Right lobe of liver (tissue), 6 donors: Measurements from ENCODE around the gene GRK4. TPM values are rescaled to one million over a fixed set of nuclear protein-coding genes. Genes with fewer than 3 reads are reported as not detected.
A peak's percentile ranks its signal among the peaks of the same experiment; 100 is the strongest.

Experiments
- ATAC-seq, 4 donors: fragments of 200-7000 bp; cut with Tn5 transposase; one replicate each; pipeline ENCODE4 v1.9.1; 2020; ENCODE audit warnings: mild to moderate bottlenecking in 4 of 4, moderate library complexity in 4 of 4
- DNase-seq, 3 donors: peaks; one replicate each; pipeline ENCODE4 v3.0.0-alpha.2; 2020
- H3K27ac ChIP-seq, 3 donors: fragments of 200-600 bp; one replicate each; pipeline ENCODE4 v1.8.0; 2022
- H3K27me3 ChIP-seq, 2 donors: fragments of 200-600 bp; one replicate each; pipeline ENCODE4 v1.8.0; 2022
- H3K36me3 ChIP-seq, 4 donors: fragments of 200-600 bp; sonication (generic) in 1 of 4; one replicate each; pipeline versions ENCODE4 v1.5.1 to v1.8.0; 2017 to 2022; ENCODE audit warnings: control low read depth in 1 of 4
- H3K4me1 ChIP-seq, 4 donors: fragments of 200-600 bp; sonication (generic) in 1 of 4; one replicate each; pipeline versions ENCODE4 v1.5.1 to v1.8.0; 2017 to 2022; ENCODE audit warnings: control low read depth in 1 of 4
- H3K4me3 ChIP-seq, 3 donors: fragments of 200-600 bp; one replicate each; pipeline ENCODE4 v1.8.0; 2022
- H3K9me3 ChIP-seq, 4 donors: fragments of 200-600 bp; sonication (generic) in 1 of 4; one replicate each; pipeline versions ENCODE4 v1.5.1 to v1.8.0; 2017 to 2022; ENCODE audit warnings: control low read depth in 1 of 4
- CTCF ChIP-seq, 4 donors: fragments of 200-600 bp in 3 of 4; fragments of 450-650 bp in 1 of 4; IDR thresholded peaks; one replicate each; pipeline versions ENCODE4 v1.5.1 to v1.8.0; 2016 to 2022; ENCODE audit warnings: antibody characterized with exemption in 4 of 4, mild to moderate bottlenecking in 2 of 4
- POLR2A ChIP-seq: fragments of 450-650 bp; IDR thresholded peaks from one replicate; pipeline ENCODE4 v1.6.1; 2017; ENCODE audit warnings: antibody characterized with exemption, mild to moderate bottlenecking
- WGBS: methylation state at CpG from one replicate; pipeline ENCODE4 v1.1.6; 2018; ENCODE audit warnings: low coverage, low lambda C conversion rate; ENCODE audit not compliant: insufficient coverage; ENCODE audit errors: missing lambda C conversion rate; 5-methylcytosine and 5-hydroxymethylcytosine counted together
- intact Hi-C, 2 donors: fragments of 100-400 bp; cut with DNase I; formaldehyde crosslinking; loops; one replicate each; pipeline versions ENCODE4 v1.11.2 to v1.14.1; 2022
- total RNA-seq, 6 experiments: library from RNA; depleted of rRNA in 2 of 6; stranded (reverse); fragments of >200 nt in 2 of 6; fragmentation: NEBNext Ultra II Directional in 3 of 6; extraction: Animal tissue kit (Norgen Biotek cat#: 25700) in 3 of 6; gene quantifications; one replicate each; pipeline versions ENCODE4 v1.1.0 to v1.2.4, GENCODE V29; 2016 to 2023
- donor health status: DM: no; HTN: yes; CAD: no.
- donor health status: DM: no; HTN: no; CAD: no.
- donor health status: DM: no; HTN: no; CAD: no.
- donor health status: DM: no; HTN: yes; CAD: no.
- donor health status: DM: no; HTN: yes; CAD: no.

GRK4 gene
- total RNA-seq, 6 experiments from 2014 or later, result 1.0 to 4.3 (median 2.8) TPM

- H3K4me3 ChIP-seq, result no peak overlapping the region
- H3K4me1 ChIP-seq, result peaks cover 0 to 25% (median 0%) of the 10 kb centered on the region in 4 donors
- WGBS, result 81% methylated on average over 11 of the region's 32 CpGs
- DNase-seq (peak; percentile 17 to 40 (median 39)), ATAC-seq (no peak)
- H3K9me3 ChIP-seq, result no peaks in the 10 kb centered on the region
- no peaks in the 10 kb centered on the region for H3K27me3 ChIP-seq
- H3K27ac ChIP-seq, result no peak overlapping the region
- peaks cover 0 to 46% (median 10%) of the 10 kb centered on the region in 4 donors for H3K36me3 ChIP-seq
- intact Hi-C loops, result no loop called here
- TF ChIP-seq POLR2A (no peak), CTCF (IDR thresholded peaks at IDR 0.05) (no peak)
Observed at GRCh38 chr4:2928242-2929176, 34.9 kb upstream of the GRK4 start.

DNA sequence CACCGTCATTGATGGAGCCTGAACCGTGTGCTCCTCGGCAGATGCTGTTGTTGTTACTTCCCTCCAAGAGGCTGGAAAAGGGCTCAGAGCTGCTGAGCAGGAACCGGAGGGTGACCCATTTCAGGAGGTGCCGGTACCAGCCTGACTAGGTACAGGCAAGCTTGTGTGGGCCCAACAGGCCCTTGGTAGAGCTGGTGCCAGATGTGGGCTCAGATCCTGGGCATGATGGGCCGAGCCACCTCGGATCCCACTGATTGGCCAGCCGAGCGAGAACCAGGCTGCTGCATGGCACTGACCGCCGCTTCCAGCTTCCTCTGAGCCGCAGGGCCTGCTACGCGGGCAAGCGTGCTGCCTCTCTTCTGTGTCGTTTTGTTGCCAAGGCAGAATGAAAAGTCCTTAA is 33.9 kb upstream of the GRK4 start:
- 88% methylated on average over 4 of the region's 16 CpGs for WGBS
- peaks cover 0 to 20% (median 0%) of the 10 kb centered on the region in 4 donors for H3K4me1 ChIP-seq
- DNase-seq, result peak; percentile 16 to 44 (median 31)
- H3K9me3 ChIP-seq, result no peaks in the 10 kb centered on the region
- no peaks in the 10 kb centered on the region for H3K27me3 ChIP-seq
- intact Hi-C loops, result no loop called here
- no peak for ATAC-seq
- H3K27ac ChIP-seq, result peak overlapping the region in 1 of 3 donors; percentile 54
- H3K36me3 ChIP-seq, result peaks cover 0 to 46% (median 10%) of the 10 kb centered on the region in 4 donors
- TF ChIP-seq POLR2A, result no peak
- TF ChIP-seq CTCF (IDR thresholded peaks at IDR 0.05), result no peak
- H3K4me3 ChIP-seq, result no peak overlapping the region

GRCh38 chr4:2930135-2930757 is 33.1 kb upstream of the GRK4 start:
- H3K36me3 ChIP-seq, result peaks cover 0 to 38% (median 9%) of the 10 kb centered on the region in 4 donors
- intact Hi-C loops, result loop anchor here in 1 of 2 donors (10.0 kb wide), 1 partner anchor 165 kb away; no protein-coding TSS in a partner anchor
- ATAC-seq (peak in 3 of 4 donors; percentile 1 to 28 (median 20)), DNase-seq (peak in 2 of 3 donors; percentile 15 to 59)
- peak overlapping the region in 2 of 3 donors; percentile 16 to 54 for H3K27ac ChIP-seq
- no peak overlapping the region for H3K4me3 ChIP-seq
- H3K4me1 ChIP-seq, result peaks cover 0 to 15% (median 0%) of the 10 kb centered on the region in 4 donors
- TF ChIP-seq CTCF (IDR thresholded peaks at IDR 0.05) (no peak), POLR2A (no peak)
- no peaks in the 10 kb centered on the region for H3K9me3 ChIP-seq
- no peaks in the 10 kb centered on the region for H3K27me3 ChIP-seq
- 69% methylated on average over 11 of the region's 12 CpGs for WGBS

DNA sequence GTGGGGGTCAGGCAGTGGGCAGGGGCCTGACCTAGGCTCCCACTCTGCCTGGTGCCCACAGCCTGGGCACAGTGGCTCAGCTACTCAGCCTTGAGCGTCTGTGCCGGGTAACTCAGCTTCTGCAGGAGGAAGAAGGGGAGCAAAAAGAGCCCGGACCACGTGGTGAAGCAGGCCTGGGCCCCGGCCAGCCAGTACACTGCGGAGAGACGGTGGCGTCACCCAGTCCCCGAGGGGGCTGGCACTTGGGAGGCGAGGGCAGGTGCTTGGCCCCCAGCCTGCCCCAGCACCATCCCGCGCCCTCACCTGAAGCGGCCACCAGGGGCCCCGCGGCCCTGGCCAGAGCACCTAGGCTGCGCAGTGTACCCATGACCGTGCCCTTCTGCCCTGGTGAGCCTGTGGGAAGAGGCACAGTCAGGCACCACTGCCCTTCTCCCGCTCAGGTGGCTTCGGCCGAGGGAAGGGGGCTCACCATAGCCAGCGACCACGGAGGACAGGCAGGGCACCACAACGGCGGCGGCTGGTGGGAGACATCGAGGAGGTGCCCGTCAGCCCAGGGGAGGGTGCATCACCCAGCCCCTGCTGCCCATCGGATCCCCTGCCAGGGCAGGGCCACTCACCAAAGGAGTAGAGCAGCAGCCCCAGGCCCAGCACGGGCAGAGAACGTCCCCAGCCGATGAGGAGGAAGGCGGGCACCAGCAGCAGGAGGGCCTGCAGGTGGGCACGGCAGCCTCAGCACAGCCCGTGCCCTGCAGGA is 32.4 kb upstream of the GRK4 start:
- intact Hi-C loops, result loop anchor here in 1 of 2 donors (10.0 kb wide), 1 partner anchor 166 kb away; no protein-coding TSS in a partner anchor
- Histone ChIP-seq H3K27ac (peak overlapping the region in 2 of 3 donors; percentile 16 to 54), H3K36me3 (peaks cover 0 to 31% (median 8%) of the 10 kb centered on the region in 4 donors), H3K4me1 (peaks cover 0 to 18% (median 2%) of the 10 kb centered on the region in 4 donors), H3K4me3 (no peak overlapping the region), H3K9me3 (no peaks in the 10 kb centered on the region), H3K27me3 (no peaks in the 10 kb centered on the region)
- TF ChIP-seq CTCF (IDR thresholded peaks at IDR 0.05) (peak in 1 of 4 donors; percentile 20), POLR2A (no peak)
- ATAC-seq (peak in 1 of 4 donors; percentile 2), DNase-seq (peak; percentile 33 to 59 (median 52))
- WGBS, result 76% methylated on average over 3 of the region's 34 CpGs
